ENCODE data around the gene ME2.
"Not testable (repeated sequence)": the region's sequence is repeated elsewhere in the genome, so short reads cannot be mapped to it uniquely, and the experiment has no call there.

The ME2 gene

DNA sequence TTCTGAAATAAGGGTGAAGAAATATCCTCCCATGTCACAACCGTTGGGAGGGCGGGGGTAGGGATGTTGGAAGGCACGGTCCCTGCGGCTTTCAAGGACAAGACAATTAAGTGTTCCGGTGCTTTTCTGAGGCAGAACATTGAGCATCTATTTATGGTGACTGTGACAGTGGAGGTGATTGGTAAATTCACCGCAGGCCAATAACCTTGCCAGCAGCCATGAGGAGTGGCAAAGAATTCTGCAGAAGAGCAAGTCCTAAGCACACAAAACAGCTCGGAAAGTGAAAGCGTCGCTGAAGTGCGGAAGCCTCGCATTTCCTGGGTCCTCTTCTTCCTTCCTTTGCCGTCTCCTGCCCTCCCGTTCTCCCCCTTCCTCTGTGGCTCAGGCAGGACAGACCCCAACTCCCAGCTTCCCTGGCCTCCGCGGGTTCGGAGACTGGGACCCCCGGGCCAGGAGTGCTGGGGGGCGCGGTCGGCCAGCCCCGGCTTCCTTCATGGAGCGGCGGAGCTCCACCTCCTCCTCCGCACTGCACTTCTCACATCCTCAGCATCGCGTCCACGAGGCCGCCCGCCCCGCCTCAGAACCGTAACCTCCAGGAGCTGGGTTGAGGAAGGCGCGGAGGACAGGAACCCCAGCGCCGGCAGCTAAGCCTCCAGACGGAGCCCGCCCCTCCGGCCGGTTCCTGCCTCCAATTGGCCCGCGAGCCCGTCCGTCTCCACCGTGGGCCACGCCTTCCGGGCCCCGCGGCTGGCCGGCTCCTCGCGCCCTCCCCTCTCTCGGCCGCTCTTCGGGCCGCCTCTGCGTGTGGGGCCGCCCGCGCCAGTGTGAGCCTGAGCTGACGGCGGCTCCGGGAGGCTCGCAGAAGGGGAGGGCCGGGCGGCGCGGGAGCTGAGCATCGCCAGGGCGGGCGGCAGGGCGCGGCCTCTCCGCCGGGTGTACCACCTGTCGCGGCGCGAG, at the start of gene ME2:
Gene ME2 (plus strand): TSS at position 774 of the 957 bp plus-strand sequence. CDS start 16,703 bp downstream, outside the sequence.
- peak; percentile 90 for DNase-seq

DNA sequence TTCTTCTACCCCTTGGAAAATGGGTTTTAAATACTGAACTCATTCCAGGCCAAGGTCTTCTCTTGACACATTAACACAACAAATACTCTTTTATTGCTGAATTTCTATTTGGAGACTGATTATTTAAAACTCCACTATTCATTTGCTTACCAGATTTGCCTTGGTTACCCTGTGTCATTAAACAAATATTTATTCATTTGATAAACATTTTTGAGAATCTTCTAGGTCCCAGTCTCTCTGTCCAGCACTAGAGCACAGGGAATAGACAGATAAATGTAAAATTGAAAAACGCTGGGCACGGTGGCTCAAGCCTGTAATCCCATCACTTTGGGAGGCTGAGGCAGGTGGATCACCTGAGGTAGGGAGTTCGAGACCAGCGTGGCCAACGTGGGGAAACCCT, 49.3 kb upstream of the ME2 start:
- DNase-seq, result no peak

DNA sequence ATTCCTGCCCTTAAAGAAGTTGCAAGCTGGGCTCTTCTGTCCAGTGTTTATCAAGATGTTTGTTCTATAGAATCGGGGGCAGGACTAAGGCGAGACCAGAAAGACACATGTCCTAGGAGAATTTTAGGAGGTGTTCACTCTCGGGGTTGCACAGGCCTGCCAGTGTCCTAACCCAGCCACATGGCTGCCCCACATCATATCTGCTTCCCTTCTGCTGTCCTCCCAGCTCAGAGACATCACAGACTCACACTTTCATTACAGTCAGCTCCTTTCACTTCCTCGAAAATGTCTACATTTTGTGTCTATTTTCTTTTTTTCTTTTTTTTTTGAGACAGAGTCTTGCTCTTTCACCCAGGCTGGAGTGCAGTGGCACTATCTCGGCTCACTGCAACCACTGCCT, 48.4 kb upstream of the ME2 start:
- DNase-seq, result no peak

DNA sequence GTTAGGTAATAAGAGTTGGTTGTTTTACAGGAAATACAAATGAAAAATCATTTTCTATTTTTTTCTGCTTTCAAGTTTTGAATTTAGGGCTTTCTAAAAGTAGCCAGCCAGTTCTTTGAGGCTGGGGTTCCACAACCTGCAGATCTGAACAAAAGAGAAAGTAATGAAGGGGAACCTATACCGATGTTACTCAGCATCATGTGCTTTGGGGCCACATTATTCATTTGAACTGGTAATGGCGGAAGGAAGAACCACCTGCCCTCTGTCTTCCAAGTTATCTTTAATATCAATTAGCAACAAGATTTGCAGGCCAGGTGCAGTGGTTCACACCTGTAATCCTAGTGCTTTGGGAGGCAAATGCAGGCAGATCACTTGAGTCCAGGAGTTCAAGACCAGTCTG, 46.2 kb upstream of the ME2 start:
- DNase-seq, result no peak

DNA sequence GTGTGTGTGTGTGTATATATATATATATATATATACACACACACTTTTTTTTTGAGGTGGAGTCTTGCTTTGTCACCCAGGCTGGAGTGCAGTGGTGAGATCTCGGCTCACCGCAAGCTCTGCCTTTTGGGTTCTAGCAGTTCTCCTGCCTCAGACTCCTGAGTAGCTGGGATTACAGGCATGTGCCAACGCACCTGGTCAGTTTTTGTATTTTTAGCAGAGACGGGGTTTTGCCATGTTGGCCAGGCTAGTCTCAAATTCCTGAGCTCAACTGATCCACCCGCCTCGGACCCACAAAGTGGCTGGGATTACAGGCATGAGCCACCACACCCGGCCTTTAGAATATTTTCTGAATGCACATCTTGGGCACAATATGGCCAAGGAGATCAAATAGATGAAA, 45.4 kb upstream of the ME2 start:
- not testable (repeated sequence) for DNase-seq

DNA sequence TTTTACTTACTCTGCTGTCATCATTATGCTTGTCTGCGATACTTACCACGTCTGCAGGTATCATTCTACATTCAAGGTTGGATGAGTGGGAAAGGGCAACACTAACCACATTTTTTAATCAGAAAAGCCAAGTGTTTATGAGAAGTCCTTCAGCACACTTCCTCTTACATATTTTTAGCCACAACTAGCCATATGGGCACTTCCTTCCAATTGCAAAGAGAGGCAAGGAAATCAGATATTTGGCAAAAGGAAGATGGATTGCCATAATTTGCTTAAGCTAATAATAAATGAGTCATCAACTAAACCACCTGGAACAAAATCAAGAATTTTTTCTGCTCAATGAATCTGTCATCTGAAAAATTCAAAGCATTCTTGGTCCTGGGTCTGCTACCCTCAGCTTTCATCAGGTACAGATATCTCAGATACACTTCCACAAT, 42.4 kb upstream of the ME2 start:
- no peak for DNase-seq

DNA sequence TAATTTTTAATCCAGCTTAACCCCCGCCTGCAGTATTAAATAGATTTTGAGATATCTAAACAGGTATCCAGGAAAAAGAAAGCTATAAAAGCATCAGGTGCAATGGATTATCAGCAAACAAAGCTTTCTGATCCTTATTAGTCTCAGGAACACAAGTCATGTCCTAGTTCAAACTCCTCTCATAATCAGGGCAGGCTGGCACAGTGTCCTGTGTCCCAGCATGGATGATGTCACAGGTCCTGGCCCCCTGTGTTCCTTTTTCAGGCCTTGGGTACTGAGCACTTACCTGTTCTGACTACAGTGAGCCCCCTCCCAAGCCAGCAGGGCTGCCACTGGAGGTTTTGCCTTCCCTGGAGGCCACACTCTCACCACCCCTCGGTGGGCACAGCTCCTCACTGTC, 39.6 kb upstream of the ME2 start:
- DNase-seq, result no peak

DNA sequence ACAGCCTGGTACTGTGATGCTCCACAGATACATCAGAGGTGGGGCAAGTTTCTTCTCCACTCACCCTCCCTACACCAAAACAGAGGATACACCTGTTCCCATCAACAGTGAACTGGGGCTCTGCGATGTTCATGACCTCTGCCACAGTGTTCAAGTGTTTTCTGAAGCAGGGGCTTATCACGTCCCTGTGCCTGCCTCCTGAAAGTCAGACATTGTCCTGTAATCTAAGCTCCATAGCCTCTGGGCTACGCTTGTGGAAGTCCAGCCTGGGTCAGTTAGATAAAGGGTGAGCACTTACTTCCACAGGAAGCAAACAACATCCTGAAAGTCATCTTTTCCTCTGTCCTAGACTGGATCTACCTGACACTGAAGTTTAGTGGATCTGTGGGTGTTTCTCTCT, 38.9 kb upstream of the ME2 start:
- DNase-seq, result no peak

DNA sequence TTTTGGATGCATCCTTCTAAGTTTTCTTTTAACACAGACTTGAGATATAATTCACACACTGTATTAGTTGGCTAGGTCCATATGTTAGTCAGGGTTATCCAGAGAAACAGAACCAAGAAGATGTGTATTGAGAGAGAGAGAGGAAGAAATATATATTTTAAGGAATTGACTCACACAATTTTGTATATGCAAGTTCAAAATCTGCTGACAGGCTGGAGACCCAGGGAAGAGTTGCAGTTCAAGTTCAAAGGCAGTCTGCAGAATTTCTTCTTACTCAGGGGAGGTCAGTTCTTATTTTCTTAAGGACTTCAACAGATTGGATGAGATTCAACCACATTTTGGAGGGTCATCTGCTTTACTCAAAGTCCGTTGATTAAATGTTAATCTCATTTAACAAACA, 36.1 kb upstream of the ME2 start:
- DNase-seq, result no peak

DNA sequence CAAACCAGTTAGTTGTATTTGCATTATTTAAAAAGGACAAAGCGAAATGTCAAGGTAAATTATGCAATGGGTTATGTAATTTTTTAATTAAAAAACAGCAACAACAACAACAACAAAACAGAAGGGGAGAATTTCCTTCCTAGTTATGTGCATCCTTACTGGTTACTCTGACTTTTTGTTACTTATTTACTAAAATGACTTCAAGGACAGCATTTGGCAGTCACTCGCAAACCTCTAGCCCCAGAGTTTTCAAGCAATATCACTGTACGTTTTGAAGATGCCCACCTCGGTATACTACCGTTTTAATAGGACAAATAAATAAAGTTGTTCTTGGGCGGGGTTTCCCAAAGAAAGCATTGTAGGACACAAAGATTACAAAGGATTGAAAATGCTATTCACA, 34.4 kb upstream of the ME2 start:
- DNase-seq, result no peak

DNA sequence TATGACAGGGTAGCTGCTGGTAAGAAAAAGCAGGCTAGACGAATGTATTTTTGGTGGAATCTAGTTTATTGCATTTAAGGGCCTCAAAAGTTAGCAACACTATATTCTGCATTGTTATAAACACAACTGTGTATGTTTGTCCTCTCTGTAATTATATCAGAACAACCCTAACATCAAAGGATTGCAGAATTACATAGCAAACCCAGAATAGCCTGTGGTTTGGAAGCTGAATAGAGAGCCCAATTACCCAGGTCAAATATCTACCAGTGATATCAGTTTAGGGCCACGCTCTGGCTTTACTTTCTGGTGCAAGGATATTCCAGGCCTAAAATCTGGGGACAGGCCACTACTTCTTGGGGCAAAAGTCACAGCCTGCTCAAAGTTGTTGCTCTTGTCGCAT, 34.0 kb upstream of the ME2 start:
- no peak for DNase-seq

DNA sequence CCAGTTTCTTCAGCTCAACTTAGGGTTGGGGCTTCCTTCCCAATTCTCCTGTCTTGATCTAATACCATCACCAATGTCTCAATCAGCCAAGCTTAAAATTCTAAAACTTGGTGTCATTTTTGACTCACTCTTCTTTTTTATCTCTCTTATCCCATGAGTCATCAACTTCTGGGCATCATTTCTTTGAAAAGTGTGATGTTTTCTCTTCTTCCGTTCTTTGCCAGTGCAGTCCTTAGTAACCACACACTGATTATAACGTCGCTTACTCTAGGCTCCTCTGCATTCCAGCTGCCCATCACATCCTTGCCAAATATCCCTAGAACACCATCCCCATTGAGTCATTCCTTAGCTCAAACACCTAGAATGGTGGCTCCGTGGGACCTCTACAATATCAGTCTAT, 31.7 kb upstream of the ME2 start:
- no peak for DNase-seq

DNA sequence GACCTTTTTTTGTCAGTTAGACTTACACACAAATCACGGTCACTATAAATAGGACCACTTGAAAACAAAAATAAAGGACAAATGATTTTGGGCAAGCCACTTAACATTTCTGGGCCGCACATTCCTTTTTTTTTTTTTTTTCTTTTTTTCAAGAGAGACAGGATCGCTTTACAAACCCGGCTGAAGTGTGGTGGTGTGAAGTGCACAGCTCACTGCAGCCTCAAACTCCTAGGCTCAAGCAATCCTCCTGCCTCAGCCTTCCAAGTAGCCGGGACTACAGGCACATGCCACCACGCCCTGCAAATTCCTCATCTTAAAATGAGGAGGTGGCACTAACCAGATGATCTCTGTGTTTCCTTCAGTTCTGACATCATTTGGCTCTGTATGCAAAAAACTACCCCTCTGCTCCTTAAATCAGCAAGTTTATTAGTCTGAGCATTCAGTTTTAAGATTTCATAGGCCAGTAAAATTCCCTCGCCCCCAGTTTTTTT, 30.8 kb upstream of the ME2 start:
- no peak for DNase-seq

DNA sequence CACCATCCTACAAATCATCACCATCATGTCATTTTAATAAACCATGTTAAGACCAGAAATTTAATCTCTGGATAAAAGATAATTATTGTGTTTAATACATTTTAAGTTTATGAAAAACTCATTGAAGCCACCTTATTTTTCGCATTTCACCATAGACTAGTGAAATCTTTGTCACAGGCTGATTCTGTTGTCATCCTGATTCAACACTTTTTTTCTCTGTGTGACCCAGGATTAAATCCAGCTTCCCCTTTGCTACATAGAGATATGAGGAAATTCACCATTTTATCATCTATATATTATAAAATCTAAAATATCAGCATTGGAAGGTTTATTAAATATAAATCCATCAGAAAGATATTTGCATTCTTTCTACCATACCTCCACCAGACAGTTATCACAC, 29.9 kb upstream of the ME2 start:
- no peak for DNase-seq

DNA sequence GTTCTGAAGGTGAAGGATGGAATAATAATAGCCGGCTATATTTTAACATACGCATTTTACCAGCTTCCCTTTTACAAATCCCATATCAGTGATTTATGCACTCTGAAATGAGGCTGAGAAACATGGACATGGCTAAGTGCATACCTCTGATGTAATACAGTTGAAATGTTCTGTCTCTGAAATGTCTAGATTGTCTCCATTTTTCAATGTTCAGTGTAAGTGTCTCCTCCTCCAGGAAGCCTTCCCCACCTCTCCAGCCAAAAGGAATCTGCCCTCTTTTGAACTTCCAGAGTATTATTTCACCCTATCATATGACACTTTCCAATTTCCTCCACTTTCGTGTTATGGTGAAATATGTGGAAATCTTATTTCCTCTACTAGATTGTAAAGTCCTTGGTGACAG, 29.5 kb upstream of the ME2 start:
- DNase-seq, result no peak

DNA sequence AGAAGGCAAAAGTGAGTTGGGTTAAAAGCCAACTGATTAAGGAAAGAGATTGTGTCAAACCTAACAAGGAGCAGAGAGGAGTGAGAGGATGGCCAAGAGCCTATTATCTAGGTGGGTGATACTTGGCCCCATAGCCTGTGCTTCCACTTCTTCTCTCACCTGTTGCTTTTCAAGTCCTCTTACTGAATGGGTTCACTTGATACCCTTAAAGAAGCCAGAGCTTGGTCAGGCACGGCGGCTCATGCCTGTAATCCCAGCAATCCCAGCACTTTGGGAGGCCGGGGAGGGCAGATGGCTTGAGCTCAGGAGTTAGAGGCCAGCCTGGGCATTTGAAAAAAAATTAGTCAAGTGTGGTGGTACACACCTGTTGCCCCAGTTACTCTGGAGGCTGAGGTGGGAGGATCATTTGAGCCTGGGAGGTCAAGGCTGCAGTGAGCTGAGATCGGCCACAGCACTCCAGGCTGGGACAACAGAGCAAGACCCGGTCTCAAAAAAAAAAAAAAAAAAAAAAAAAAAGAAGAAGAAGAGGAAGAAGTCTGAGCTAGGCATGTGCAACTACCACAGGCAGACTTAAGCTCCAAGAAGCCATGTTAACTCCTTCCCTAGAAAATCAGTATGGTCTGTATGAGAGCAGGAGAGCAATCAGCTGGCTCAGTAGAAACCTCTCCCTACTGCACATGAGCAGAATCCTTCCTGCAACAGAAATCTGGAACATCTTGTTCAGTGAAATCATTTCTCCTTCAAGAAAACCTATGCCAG, 28.4 kb upstream of the ME2 start:
- no peak for DNase-seq

DNA sequence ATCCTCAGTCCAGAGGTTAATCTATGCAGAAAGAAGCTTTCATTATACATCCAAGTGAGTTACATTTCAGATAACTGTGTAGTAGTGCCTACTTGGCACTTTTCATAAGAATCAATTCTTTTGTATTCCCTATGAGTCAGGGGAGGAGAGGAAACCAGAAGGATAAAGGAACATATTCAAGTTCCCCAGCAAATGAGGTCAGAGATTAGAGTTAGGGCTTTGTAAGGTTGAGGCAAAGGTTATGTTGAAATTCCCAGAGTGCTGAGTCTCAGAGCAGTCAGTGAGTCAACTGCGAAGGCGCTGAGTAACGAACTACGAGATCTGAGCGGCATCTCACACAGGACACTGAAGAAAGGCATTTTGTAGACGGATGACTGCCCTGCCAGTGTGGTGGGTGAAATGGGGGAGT, 25.1 kb upstream of the ME2 start:
- DNase-seq, result no peak

DNA sequence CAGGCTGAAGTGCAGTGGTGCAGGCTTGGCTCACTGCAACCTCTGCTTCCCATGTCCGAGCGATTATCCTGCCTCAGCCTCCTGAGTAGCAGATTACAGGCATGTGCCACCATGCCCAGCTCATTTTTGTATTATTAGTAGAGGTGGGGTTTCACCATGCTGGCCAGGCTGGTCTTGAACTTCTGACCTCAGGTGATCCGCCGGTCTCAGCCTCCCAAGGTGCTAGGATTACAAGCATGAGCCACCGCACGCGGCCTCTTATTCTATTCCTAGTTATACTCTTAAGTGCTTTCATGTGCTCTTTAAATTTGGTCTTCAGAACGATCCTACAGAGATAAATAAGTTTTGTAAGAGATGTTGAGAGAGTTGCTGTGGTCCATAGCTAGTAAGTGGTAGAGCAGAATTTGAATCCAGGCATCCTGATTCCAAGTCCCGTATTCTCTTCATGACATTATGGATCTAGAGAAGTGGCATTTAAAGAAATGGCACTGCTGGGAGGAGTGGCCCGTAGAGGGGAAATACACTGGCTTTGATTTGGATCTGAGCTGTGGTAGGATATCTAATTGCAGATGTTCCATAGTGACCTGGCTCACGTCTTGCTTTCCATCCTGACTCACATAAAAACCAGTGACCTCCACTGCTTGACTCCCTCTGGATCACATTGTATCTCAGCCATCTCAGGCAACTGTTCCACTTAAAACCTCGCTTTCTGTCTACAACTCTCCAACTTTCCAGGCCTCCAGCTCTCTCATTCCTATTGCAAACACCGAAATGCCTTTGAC, 22.8 kb upstream of the ME2 start:
- DNase-seq, result no peak

DNA sequence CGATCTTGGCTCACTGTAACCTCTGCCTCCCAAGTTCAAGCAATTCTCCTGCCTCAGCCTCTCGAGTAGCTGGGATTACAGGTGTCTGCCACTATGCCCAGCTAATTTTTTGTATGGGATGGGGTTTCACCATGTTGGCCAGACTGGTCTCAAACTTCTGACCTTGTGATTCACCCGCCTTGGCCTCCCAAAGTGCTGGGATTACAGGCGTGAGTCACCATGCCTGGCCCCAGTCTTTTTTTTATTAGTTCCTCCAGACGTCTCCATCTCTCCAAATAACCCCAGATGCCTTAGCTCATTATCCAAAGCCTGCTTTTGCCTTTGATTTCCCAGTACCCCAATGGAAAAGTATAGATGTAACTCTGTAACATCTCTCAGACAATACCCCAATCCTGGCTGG, 21.8 kb upstream of the ME2 start:
- DNase-seq, result not testable (repeated sequence)

DNA sequence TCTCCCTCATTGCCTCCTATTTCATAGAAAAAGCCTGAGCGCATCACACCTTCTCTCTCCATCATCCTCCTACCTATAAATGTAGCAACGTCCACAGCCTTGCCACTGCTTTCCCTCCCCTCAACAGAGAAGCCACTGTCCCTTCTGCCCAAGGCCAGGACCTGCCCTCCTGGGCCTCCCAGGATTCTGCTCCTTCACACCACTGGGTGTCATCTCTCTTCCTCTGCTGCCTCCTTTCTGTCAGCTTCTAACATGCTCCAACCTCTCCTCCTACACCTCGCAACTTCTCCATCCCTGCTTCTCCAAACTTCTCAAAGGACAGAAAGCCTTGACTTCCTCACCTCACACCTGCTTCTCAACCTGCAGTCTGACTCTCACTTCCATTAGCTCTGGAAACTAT, 21.2 kb upstream of the ME2 start:
- no peak for DNase-seq

DNA sequence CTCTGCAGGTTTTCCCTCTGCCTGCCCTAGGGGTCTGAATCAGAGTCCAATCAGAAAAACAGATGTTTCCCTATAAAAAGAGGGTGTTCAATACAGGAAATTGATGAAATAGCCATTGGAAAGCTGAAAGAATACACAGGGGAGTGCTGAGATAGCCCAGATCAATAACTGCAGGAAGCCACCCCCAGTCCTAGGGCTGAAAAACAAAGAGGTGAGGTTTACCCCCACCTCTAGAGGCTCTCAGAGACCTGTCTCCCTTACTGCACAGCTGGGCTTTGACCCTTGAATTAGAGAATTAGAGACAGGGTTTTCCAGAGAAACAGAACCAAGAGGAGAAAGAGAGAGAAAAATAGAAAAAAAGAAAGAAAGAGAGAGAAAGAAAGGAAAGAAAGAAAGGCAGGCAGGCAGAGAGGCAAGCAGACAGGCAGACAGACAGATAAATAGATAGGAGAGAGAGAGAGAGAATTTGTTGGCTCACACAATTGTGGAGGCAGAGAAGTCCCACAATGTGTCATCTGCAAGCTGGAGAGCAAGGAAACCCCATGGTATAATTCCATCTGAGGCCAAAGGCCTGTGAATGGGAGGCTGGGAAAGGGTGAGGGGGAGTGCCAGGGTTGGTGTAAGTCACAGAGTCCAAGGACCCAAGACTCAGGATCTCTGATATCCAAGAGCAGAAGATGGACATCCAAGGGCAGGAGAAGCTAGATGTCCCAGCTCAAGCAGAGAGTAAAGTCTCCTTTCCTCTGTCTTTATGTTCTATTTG, 18.9 kb upstream of the ME2 start:
- DNase-seq, result no peak

DNA sequence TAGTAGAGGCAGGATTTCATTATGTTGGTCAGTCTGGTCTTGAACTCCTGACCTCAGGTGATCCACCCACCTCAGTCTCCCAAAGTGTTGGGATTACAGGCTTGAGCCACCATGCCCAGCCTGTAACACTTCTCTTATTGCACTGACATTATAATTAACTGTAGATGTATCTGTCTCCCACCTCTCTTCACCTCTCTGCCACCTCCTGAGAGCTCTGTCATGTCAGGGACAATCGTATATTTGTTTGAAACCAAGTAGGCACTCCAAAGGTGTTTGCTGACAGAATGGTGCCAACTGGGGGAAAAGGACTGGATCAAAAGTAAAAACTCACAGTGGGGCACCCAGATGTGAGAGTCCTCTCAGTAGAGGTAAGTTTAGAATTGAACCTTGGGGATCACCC, 17.3 kb upstream of the ME2 start:
- DNase-seq, result no peak

All from activated CD8-positive, alpha-beta memory T cell treated with anti-CD3 and anti-CD28 coated beads, Interleukin-2, amount 50 U/mL, for 4 hours (primary cell).